ENCODE data around the gene SLF2.

SLF2 gene

DNA sequence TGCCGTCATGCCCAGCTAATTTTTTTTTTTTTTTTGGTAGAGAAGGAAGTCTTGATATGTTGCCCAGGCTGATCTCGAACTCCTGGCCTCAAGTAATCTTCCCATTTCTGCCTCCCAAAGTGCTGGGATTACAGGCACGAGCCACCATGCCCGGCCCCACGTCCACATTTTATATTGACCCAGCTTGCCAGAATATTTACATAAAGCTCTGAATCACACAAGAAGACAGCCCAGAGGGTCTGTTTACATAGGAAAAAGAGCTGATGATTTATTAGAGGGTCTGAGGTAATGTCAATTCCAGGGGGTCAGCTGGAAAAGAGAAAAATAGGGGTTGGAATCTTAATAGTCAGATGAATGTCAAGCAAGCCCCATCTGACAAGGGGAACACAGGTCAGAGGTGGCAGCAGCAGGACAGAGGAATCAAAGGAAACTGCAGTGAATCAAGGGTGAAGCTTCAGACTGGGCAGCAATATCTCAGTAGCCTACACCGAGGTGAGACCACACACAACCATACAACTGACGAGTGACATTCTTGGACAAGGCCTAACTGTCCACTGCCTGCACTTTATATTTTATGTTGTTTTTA, 15.8 kb upstream of the SLF2 start:
- no peak for DNase-seq (ENCODE audit: low read depth in 1 of 2, low spot score in 1 of 2)

DNA sequence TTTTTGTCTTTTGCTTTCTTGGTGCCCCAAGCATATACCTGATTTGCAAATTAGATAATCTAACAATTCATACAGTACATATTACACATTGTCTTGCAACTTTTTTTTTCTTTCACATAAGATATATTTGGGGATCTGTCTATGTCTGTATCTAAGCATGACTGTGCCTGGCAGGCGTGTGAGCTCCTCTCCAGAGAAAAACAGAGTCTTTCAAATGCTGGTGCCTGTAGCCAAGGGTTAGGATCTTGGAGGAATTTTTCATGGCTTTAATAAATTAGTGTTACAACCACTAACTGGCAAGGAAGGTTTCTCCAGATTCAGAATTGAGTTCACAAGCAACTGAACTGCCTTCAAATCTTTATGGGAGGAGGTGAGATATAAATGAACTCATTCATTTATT, 14.8 kb upstream of the SLF2 start:
- DNase-seq (ENCODE audit: low read depth in 1 of 2, low spot score in 1 of 2) = no peak

DNA sequence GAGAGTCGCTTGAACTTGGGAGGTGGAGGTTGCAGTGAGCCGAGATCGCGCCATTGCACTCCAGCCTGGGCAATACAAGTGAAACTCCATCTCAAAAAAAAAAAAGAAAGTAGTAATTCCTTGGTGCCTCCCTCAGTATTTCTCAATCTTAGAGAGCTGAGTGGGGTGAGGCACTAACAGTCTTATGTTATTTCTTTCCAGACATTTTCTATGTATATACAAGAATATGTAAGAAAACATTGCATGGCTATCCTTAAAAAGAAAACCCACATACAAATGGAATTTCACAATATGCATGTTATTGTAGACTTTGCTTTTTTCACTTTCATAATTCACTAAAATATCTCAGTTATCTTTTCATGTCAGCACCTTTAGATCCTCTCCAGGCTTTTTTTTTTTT, 13.6 kb upstream of the SLF2 start:
- DNase-seq (ENCODE audit: low read depth in 1 of 2, low spot score in 1 of 2) = no peak

DNA sequence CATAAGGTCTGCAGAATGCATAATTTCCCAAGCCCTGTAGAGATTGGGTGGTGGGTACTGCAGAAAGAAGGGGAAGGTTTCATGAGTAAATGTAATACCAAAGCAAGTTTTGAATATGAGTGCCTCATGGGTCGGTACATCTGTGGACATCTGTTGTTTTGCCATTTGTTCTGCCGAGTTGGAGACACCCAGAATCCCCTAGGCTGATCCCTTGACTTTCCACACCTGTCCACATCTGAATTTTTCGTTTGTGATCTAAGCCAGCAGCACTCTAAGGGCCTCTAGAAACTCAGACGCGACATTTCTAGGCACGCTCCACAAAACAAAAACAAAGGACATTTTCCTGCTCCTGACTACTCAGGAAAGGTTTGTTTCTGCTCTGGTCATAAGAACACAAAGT, 11.7 kb upstream of the SLF2 start:
- no peak for DNase-seq (ENCODE audit: low read depth in 1 of 2, low spot score in 1 of 2)

DNA sequence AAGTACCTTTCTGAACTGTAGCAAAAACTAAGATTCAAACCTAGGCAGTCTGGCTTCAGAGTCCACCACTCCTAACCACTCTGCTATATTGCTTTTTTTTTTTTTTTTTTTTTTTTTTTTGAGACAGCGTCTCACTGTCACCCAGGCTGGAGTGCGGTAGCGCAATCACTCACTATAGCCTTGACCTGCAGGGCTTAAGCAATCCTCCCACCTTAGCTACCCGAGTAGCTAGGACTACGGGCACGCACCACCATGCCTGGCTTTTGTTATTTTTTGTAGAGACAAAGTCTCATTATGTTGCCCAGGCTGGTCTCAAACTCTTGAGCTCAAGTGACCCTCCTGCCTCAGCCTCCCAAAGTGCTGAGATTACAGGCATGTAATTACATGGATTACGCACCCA, 10.1 kb upstream of the SLF2 start:
- no peak for DNase-seq (ENCODE audit: low read depth in 1 of 2, low spot score in 1 of 2)

DNA sequence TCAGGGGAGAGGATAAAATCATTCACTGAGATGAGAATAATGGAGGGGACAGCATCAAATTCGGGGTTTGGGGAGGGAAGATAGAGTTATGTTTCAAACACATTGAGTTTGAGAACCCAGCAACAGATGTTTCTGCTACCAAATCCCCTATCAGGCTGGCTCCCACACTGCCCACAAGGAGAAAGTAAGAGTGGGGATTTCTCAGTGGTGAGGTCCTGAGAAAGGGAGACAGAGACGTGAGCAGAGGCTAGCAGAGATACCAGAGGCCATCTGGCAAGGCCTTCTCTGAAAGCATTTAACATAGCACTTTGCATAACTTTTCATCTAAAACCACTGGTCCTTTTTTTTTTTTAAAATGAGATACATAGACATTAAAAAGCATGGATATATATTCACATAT, 7.8 kb upstream of the SLF2 start:
- DNase-seq (ENCODE audit: low read depth in 1 of 2, low spot score in 1 of 2) = no peak

DNA sequence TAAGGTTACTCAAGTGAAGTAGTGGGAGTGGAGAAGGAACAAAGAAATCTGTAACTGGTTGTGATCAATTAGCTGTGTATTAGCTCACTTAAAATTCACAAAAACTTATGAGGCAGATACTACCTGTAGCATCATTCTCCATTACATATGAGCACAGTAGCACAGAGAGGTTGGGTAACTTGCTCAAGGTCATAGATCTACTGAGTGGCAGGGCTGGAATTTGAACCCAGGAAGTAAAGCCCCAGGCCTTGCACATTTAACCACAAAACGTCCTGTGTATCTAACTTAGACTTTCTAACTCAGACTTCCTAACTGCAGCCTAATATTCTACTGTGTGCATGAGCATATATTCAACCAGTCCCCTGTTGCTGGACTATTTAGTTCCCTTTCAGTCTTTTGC, 5.6 kb upstream of the SLF2 start:
- DNase-seq (ENCODE audit: low read depth in 1 of 2, low spot score in 1 of 2) = no peak

DNA sequence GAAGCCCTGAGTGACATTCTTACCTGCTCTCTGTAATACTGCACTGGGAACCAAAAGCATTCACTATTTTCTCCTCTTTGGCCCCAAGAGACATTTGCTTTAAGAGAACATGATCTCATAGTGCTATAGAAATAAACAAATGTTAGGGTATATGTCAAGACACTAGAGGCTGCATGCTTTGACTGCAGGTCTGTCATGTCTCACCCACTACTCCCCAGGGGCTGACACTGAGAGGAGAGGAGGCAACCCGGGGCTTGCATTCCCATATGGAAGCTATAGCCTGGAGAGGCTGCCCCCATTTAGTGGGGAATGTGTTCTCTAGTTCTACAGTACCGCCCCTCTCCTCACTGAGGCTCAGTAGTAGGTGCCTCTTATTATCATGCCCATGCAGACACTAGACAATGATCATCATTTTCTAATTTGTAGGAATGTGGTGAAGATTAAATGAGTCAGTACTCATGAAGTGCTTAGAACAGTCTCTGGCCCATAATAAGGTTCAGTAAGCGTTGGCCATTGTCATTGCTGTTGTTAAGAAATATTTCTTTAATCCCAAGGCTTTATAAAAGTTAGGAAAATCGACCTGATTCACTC, 4.9 kb upstream of the SLF2 start:
- no peak for DNase-seq (ENCODE audit: low read depth in 1 of 2, low spot score in 1 of 2)

DNA sequence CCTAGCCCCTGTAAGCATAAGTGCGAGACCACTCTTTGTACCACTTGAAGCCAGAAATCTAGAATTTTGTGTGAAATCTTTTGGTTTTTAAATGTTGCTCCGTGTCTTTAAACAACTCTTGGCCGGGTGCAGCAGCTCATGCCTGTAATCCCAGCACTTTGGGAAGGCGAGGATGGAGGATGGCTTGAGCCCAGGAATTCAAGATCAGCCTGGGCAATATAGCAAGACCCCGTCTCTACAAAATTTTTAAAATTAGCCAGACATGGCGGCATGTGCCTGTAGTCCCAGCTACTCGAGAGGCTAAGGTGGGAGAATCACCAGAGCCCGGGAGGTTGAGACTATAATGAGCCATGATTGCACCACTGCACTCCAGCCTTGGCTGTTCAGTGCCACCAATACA, 4.4 kb upstream of the SLF2 start:
- no peak for DNase-seq (ENCODE audit: low read depth in 1 of 2, low spot score in 1 of 2)

DNA sequence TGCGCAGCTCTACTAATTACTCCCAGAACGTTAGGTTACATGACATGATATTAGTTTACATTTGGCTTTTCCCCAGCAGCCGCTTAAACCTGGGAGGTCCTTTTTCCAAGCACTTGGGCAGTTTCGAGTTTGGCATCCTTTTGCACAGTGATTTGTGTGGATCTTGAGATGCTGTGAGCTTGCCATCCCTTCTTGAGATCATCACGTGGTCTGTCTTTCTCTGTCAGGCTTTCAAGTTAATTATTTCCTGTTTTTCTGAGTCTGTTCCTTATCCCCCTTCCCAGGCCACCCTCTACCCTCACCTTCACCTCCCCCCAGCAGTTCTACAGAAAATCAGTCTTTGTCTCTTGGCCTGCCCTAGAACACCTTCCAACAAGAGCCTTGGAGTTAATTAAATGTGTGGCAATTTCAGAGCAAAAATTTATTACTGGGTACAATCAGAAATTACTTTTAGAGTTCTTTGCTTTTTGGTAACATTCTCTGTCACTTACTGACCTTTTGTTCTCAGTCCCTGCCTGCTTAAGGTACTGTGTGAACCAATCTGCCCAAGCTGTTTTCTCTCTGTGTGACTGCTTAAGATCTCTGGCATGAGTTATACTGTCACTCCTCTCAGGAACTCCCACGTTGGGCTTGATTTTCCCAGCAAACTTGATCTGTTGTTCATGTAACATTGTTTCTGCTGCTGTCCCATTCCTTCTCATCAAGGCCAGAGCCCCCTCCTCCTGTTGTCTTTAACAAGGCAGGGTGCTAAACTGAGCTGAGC, 3.1 kb upstream of the SLF2 start:
- no peak for DNase-seq (ENCODE audit: low read depth in 1 of 2, low spot score in 1 of 2)

DNA sequence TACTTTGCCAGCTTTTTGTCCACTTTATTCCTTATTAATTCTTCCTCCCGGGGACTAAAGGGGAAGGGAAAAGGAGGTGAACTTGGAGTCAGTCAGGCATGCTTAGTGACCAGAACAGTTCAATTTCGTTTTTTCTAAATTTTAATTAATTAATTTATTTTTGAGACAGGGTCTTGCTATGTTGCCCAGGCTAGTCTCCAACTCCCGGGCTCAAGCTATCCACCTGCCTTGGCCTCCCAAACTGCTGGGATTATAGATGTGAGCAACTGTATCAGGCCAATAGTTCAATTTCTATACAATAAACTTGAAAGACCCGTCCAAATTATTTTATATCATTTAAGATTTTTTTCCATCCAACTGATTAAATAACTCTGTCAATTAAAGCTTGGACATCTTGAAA, 1.3 kb upstream of the SLF2 start:
- DNase-seq (ENCODE audit: low read depth in 1 of 2, low spot score in 1 of 2) = no peak

DNA sequence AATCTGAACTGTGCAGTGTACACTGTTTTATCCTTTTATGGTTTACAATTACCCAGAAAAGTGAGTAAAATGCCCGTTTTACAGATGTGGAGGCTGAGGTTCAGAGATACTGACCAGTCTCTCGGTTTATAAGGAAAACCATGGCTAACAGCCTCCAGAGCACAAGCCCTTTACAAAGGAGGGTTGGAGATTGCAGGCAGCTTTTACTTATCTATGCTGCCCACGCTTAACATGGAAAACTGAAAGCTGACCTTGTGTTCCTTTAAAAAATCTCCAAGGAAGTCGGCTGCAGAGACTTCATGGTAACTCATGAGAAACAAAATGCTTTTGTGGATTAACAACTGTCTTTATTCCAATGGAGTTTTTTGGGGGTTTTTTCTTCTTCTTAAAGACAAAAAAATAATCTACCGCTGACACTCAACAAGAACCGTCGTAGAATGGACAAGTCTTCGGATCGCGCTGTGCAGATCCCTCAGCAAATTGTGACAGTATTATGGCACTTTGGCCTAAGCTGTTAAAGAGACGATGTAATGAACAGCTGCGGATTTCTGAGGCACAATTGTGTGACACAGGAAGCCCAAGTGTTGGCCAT, 654 bp upstream of the SLF2 start:
- no peak for DNase-seq (ENCODE audit: low read depth in 1 of 2, low spot score in 1 of 2)

DNA sequence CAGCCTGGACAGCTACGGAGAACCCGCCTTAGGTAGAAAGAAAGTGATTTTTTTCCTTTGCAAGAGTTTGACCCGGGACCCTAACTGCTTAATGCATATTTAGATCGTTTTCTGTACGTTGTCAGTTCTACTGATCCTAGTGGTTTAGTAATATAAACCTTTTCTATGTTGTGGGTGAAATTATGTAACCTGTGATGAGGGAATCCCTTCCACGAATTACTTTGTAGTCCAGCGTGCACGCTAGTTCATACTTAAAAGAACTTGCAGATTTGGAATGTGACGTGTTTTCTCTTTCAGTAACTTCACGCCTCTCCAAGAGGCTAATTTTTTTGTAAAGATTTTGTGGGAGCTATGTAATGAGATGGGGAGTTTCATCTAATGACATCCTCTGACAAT, 705 bp downstream of the SLF2 start:
- DNase-seq (ENCODE audit: low read depth in 1 of 2, low spot score in 1 of 2) = no peak

DNA sequence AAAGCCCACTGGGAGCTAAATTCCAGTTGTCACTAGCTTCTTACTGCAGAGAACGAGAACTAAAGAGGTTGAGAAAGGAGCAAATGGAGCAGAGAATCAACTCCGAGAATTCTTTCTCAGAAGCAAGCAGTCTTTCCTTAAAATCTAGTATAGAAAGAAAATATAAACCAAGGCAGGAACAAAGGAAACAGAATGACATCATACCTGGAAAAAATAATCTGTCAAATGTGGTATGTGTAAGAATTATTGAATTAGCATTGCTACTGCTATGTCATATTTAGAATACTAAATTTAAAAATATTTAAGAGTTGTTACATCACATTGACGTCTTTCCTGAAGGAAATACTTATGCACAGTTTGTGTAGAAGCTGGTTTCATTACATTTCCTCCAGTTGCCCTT, 4.3 kb downstream of the SLF2 start:
- DNase-seq (ENCODE audit: low read depth in 1 of 2, low spot score in 1 of 2) = no peak

DNA sequence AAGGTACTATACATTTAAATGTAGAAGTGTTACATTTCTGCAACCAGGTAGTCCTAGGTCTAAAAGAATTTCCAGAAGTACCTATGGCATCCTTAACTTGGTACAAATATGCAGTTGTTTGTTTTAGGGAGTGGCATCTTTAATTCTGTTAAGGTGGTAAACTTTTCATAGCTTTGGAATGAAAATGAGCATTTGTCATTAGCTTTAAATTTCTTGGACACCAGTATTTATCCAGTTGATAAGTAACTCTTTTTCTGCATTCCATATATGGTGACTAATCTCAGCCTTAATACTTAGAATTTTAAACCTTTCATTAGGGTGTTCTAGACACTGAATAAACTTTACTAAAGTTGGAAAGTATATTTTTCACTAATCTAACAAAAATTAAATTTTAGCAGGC, 10.8 kb downstream of the SLF2 start:
- no peak for DNase-seq (ENCODE audit: low read depth in 1 of 2, low spot score in 1 of 2)

DNA sequence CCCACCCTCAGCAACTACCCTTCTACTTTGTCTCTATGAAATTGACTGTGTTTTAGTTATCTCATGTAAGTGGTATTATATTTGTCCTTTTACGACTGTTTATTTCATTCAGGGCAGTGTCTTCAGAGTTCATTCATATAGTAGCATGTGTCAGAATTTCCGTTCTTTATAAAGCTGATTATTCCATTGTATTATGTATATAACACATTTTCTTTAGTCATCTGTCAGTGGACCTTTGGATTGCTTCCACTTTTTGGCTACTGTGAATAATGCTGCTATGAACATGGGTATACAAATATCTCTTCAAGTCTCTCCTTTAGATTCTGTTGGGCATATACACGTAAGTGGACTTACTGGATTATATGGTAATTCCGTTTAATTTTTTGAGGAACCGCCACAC, 14.5 kb downstream of the SLF2 start:
- no peak for DNase-seq (ENCODE audit: low read depth in 1 of 2, low spot score in 1 of 2)

DNA sequence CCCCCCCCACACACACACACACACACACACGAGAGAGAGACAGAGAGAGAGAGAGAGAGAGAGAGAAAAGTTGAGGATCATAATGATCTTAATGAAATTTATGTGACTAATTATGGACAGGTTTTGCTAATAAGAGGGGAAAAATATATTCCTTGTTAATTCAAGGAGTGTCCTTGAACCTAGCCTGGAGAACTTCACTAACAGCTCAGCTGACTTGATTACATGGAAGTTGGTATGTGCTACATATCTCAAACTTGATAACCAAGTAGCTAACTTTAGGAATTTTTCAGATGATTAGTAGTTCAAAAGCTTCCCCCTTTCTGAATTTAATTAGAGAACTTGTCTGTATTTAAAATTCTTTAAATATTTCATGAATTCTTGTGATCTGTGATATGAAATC, 15.3 kb downstream of the SLF2 start:
- no peak for DNase-seq (ENCODE audit: low read depth in 1 of 2, low spot score in 1 of 2)

DNA sequence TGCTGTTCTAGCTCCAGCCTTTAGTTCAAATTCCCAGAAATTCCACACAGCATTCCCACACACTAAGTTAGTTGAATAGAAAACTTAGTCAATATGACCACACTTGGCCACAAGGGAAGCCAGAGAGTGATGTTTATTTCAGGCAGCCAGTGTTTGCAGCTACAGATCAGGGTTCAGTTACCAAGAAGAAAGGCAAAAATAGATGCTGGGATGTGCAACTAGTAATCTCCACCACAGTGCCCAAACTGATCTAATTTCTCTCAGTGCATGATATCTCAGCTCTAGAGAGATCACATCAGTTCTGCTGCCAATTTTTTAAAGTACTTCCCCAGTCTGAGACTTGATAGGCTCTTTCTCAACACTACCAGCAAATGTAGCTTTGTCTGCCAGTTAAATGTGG, 17.6 kb downstream of the SLF2 start:
- no peak for DNase-seq (ENCODE audit: low read depth in 1 of 2, low spot score in 1 of 2)

DNA sequence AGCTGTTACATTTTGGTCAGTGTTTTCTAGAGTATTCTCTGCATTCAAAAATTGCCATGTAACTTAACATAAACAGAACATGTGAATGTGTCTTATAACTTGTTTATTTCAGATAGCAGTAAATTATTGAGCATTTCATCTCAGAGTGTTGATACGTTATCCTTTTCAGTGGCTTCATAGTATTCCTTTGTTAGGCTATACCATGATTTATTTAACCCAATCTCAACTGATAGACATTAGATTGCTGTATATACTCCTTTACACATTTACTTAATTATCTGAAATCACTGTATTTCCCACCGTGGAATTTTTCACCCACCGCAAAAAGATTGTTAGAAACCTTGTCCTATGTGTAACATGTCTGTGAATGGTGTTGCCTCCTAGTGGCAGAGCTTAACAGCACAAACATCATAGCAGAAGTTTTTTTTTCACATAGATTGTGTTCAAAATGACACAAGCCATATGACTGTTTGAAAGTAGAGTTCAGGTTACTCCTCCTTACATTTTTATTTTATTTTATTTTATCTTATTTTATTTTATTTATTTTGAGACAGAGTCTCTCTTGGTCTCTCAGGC, 21.4 kb downstream of the SLF2 start:
- DNase-seq (ENCODE audit: low read depth in 1 of 2, low spot score in 1 of 2) = no peak

DNA sequence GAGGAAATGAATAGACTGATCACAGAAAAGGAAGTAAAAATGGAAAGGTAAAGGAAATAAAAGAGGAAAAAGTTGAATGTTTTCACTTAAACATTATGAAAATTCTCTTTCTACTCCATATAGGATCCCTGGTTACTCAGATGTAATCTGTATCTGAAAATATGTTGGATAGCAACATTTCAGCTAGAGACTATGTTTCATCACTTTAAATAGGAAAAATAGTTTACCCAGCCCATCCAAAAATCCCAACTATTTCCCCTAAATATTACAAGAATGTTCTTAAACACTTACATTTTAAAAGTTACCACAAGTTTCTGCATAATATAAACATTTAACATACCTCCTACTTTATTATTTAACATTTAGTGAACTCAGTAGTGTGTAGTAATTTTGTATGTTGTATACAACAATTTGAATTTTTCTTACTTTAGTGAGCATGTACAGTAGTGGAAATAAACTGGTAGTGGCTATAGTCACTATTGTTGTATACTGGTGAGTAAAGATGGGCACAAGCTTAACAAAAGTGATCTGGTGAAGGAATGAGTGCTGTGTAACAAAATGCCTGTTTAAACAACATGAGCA, 27.1 kb downstream of the SLF2 start:
- DNase-seq (ENCODE audit: low read depth in 1 of 2, low spot score in 1 of 2) = no peak

DNA sequence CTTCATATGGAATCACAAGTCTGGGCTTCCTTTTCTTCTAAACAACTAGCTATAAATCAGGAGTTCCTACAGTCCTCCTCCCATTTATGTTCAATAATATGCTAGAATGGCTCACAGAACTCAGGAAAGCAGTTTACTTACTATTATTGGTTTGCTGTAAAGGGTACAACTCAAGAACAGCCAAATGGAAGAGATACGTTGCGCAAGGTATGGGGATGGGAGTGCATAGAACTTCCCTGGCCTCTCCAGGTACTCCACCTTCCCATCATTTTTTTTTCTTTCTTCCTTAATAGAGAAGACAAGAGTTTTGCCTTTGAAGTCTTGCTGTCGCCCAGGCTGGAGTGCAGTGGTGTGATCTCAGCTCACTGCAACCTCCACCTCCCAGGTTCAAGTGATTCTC, 29.5 kb downstream of the SLF2 start:
- no peak for DNase-seq (ENCODE audit: low read depth in 1 of 2, low spot score in 1 of 2)

DNA sequence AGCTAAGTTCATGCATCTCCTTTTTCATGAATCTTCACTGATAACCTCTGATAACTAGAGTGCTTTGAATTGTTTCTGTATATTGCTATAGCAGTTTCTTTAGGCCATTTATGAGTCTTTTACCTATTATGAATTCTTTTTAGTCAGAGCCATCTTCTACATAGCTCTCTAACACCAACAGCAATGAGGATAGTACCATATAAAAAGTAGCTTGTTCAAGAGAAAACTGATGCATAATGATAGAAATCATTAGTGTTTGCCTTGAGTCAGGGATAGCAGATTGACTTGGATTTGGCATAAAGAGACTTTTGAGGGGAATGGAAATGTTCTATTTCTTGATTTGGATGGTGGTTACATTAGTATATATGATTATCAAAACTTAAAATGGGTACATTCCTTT, 30.7 kb downstream of the SLF2 start:
- no peak for DNase-seq (ENCODE audit: low read depth in 1 of 2, low spot score in 1 of 2)
